Choroid plexus epithelial cell (primary cell): Measurements from ENCODE around the gene ZNF213.

Experiments used
- DNase-seq: peaks from one replicate; pipeline ENCODE4 v3.0.0-alpha.2; 2010; ENCODE audit warnings: low read depth
- H3K4me3 ChIP-seq: 2 replicates; pipeline ENCODE4 v1.5.1; 2011; ENCODE audit warnings: low read depth, mild to moderate bottlenecking, control low read depth, low read length, moderate library complexity
- CTCF ChIP-seq: conservative IDR thresholded peaks from 2 replicates; pipeline ENCODE4 v1.5.1; 2011; ENCODE audit warnings: low read depth, mild to moderate bottlenecking, control low read depth, inconsistent platforms, low read length, moderate library complexity

Gene ZNF213

GRCh38 chr16:3152027-3152276, 17.1 kb downstream of the ZNF213 start:
- peak overlapping the region; percentile 56 for H3K4me3 ChIP-seq
- no peak for TF ChIP-seq CTCF
- no peak for DNase-seq

- DNase-seq: peak; percentile 91
- H3K4me3 ChIP-seq: peak overlapping the region; percentile 56
- TF ChIP-seq CTCF: peak; percentile 48
Measured at GRCh38 chr16:3152277-3152990, 17.6 kb downstream of the ZNF213 start.

- TF ChIP-seq CTCF: no peak
- no peak overlapping the region for H3K4me3 ChIP-seq
- DNase-seq: no peak
Measured at GRCh38 chr16:3152991-3153368, 18.2 kb downstream of the ZNF213 start.

- H3K4me3 ChIP-seq: no peak overlapping the region
- DNase-seq: no peak
- no peak for TF ChIP-seq CTCF
Measured at GRCh38 chr16:3155181-3155580, 20.4 kb downstream of the ZNF213 start.

- no peak overlapping the region for H3K4me3 ChIP-seq
- no peak for TF ChIP-seq CTCF
- no peak for DNase-seq
Measured at GRCh38 chr16:3155972-3156371, 21.1 kb downstream of the ZNF213 start.

- peak; percentile 94 for DNase-seq
- H3K4me3 ChIP-seq: peak overlapping the region; percentile 76
- no peak for TF ChIP-seq CTCF
Measured at GRCh38 chr16:3157229-3158025, 22.6 kb downstream of the ZNF213 start.
